Astrocyte of the spinal cord (primary cell): ENCODE results near the gene PHF20.

Experiments used
- DNase-seq: peaks from one replicate; pipeline ENCODE4 v3.0.0; 2011; ENCODE audit warnings: low read depth, low spot score
- H3K4me3 ChIP-seq: 2 replicates; pipeline ENCODE4 v1.5.1; 2011; ENCODE audit warnings: low read depth, mild to moderate bottlenecking, low read length, moderate library complexity
- CTCF ChIP-seq: IDR thresholded peaks from 2 replicates; pipeline ENCODE4 v1.5.1; 2012; ENCODE audit warnings: low read depth, mild to moderate bottlenecking, low read length, inconsistent platforms
- in situ Hi-C: cut with HindIII; loops from 2 replicates; pipeline ENCODE4 v1.10.0; 2017; ENCODE audit warnings: low sequenced_read_pairs

The PHF20 gene

GRCh38 chr20:35828916-35829315 is 57.1 kb downstream of the PHF20 start:
- no peak for DNase-seq
- no peak overlapping the region for H3K4me3 ChIP-seq
- no peak for TF ChIP-seq CTCF
- in situ Hi-C loops, result no loop called here

- no peak for TF ChIP-seq CTCF
- in situ Hi-C loops, result no loop called here
- H3K4me3 ChIP-seq, result no peak overlapping the region
- no peak for DNase-seq
These were observed 58.4 kb downstream of the PHF20 start for GRCh38 chr20:35830264-35830663.

GRCh38 chr20:35831029-35831428 is 59.2 kb downstream of the PHF20 start:
- in situ Hi-C loops, result no loop called here
- no peak overlapping the region for H3K4me3 ChIP-seq
- TF ChIP-seq CTCF, result no peak
- DNase-seq, result no peak

GRCh38 chr20:35831971-35832370 is 60.2 kb downstream of the PHF20 start:
- H3K4me3 ChIP-seq, result no peak overlapping the region
- DNase-seq, result no peak
- TF ChIP-seq CTCF, result no peak
- in situ Hi-C loops, result no loop called here

GRCh38 chr20:35833241-35833640 is 61.4 kb downstream of the PHF20 start:
- in situ Hi-C loops, result no loop called here
- TF ChIP-seq CTCF, result no peak
- no peak for DNase-seq
- H3K4me3 ChIP-seq, result no peak overlapping the region

- no peak overlapping the region for H3K4me3 ChIP-seq
- in situ Hi-C loops, result no loop called here
- no peak for TF ChIP-seq CTCF
- no peak for DNase-seq
These were observed 65.9 kb downstream of the PHF20 start for GRCh38 chr20:35837577-35838195.

GRCh38 chr20:35838205-35838604 is 66.4 kb downstream of the PHF20 start:
- in situ Hi-C loops, result no loop called here
- no peak for DNase-seq
- no peak overlapping the region for H3K4me3 ChIP-seq
- no peak for TF ChIP-seq CTCF
